D721Med (cell line): ENCODE measurements around the gene CACNA2D2.

Experiments used
- DNase-seq: peaks from one replicate; pipeline ENCODE4 v3.0.0; 2011; ENCODE audit warnings: low spot score; ENCODE audit not compliant: insufficient read length
- FAIRE-seq: peaks from 2 replicates; lab custom pipeline; 2011; peaks lifted over from hg19 to GRCh38; lab: Jason Lieb, UNC
- TF ChIP-seq, protein P1 (sequence below): IDR thresholded peaks from 2 replicates; pipeline ENCODE4 v1.5.1; 2012; ENCODE audit warnings: mild to moderate bottlenecking, control low read depth; ENCODE audit not compliant: insufficient read depth; ENCODE audit errors: missing control alignments

CACNA2D2 gene

DNA sequence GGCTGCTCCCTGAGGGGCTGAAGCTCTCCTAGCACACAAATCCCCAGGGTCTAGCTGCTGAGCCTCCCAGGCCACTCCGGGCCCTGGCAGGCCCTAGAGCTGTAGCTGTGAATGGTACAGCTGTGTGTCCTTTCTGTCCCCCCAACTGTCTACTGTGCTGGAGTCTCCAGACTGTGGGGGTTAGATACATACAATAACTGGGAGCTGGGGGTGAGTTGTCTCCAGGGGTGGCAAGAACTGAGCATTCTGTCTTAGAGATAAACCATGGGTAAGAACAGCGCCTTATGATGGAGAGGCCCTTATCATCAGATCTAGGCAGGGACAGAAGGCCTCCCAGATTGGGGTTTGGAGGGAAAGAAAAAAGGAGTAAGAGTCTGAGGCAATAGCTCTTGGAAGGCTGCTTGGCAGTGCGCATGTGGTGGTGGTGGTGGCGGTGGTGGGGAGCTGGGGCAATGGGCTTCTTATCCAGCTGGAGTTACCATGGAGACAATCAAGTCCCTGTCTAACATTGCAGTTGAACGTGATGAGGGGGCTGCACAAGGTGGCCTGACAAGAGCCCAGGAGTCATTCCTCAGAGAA is 149.2 kb downstream of the CACNA2D2 start:
- FAIRE-seq (no peak), DNase-seq (no peak)
- TF ChIP-seq, protein P1, sequence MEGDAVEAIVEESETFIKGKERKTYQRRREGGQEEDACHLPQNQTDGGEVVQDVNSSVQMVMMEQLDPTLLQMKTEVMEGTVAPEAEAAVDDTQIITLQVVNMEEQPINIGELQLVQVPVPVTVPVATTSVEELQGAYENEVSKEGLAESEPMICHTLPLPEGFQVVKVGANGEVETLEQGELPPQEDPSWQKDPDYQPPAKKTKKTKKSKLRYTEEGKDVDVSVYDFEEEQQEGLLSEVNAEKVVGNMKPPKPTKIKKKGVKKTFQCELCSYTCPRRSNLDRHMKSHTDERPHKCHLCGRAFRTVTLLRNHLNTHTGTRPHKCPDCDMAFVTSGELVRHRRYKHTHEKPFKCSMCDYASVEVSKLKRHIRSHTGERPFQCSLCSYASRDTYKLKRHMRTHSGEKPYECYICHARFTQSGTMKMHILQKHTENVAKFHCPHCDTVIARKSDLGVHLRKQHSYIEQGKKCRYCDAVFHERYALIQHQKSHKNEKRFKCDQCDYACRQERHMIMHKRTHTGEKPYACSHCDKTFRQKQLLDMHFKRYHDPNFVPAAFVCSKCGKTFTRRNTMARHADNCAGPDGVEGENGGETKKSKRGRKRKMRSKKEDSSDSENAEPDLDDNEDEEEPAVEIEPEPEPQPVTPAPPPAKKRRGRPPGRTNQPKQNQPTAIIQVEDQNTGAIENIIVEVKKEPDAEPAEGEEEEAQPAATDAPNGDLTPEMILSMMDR: no peak

DNA sequence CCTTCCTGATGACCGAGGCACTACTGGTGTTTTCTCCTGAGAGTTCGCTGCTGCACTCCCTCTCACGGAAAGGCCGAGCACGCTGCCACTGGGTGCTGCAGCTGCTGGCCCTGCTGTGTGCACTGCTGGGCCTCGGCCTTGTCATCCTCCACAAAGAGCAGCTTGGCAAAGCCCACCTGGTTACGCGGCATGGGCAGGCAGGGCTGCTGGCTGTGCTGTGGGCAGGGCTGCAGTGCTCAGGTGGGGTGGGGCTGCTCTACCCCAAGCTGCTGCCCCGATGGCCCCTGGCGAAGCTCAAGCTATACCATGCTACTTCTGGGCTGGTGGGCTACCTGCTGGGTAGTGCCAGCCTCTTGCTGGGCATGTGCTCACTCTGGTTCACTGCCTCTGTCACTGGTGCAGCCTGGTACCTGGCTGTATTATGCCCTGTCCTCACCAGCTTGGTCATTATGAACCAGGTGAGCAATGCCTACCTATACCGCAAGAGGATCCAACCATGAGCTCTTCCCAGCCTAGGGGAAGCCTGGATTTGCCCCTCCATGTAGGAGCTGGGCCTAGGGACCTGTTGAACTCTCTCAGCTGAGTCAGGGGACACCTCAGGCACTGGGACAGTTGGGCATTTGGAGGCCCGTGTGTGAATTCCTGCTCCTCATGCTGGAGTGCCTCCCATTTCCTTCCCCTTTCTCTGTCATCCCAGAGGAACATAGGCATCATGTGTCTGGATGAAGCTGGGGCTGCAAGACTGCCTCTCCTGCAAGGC is 150.0 kb downstream of the CACNA2D2 start:
- FAIRE-seq (no peak), DNase-seq (no peak)
- TF ChIP-seq, protein P1: no peak

DNA sequence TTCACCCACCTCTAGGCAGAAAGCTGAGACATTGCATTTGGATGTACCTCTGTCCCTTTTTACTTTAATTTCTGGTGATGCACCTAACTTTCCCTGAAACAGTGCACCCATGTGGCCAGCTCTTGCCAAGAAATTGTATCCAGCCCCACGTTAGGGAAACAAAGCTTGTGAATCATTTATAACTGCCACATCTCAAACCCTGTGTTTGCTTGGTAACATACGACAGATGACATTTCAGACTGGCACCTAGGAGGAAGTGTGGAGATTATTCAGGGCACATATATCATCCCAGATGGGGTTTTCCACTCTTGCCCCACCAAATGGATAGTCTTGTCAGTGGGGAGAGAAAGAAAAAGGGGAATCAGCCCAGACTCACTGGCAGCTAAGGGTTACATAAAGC is 150.7 kb downstream of the CACNA2D2 start:
- TF ChIP-seq, protein P1: peak; percentile 18
- FAIRE-seq: no peak
- no peak for DNase-seq

DNA sequence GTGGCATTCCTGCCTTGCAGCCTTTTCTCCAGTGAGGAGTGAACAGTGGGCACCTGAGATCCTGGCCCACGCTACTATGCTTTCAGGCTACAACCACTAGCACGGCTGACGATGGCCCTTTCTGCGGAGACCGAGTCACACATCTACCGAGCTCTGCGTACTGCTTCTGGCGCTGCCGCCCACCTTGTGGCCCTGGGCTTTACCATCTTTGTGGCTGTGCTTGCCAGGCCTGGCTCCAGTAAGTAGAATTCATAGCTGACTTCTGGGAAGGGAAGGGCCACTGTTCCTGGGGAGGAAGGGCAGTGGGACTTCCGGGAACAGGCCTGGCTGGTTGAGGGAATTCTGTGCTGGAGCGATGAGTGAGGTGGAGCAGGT is 152.1 kb downstream of the CACNA2D2 start:
- TF ChIP-seq, protein P1: no peak
- no peak for FAIRE-seq
- DNase-seq: no peak

DNA sequence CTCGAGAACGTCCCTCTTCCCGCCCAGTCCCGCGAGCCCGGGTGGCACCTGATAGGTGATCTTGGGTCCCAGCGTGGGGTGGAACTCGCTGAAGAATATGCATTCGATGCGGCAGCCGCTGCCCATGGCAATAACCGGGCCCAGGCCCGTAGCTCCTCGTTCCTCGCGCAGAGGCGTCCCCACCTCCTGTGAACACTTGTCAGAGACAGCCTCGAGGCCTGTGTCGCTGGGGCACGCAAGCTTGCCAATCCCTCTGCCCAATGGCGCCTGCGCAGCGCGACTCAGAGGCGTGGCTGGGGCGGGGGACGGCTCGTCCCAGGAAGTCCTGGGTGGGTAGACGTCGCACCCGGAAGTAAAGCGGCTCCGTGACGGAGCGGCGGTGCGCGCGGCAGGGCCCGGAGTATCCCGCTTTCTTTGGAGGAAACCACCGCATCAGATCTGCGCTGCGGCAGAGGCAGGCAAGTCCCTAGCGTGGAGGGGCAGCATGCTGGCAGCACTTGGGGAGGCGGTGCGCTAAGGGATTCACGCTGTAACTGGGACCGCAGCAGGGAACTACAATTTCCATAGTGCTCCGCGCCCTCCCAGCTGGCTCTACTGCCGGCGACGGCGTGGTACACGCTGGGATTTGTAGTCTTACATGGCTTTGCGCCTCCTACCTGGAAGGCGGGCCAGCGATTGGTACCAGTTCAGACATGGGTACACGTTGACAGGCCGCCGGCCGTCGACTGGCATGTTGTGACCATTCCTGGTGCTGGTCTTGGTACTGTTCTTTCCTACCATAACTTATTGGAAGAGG is 152.7 kb downstream of the CACNA2D2 start, which contains the start of the genes CYB561D2 and NPRL2:
CYB561D2 (plus strand) TSS at position 336 of the 796 bp plus-strand sequence. CDS start 572 bp downstream, outside the sequence.
NPRL2 (minus strand) TSS at position 249 of the 796 bp plus-strand sequence; CDS start at position 126, 123 bp downstream.
- TF ChIP-seq, protein P1: no peak
- FAIRE-seq: no peak
- peak; percentile 100 for DNase-seq

DNA sequence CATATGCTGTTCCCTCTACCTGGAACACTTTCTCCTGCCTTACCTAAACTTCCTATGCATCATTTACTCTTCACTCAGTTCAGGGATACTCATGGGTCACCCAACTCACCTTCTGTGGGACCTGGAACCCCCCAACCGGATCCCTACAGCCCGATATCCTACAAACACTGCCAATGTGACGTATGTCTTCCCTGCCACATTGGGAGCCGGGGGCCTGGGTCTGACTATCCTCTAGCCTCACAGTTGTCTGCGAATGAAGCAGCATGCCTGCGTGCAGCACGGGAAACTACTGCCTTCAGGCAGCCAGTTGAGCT is 153.3 kb downstream of the CACNA2D2 start:
- FAIRE-seq: no peak
- TF ChIP-seq, protein P1: no peak
- DNase-seq: no peak
